Central memory CD4-positive, alpha-beta T cell (primary cell): Measurements from ENCODE around the gene CARHSP1.
"Not testable (repeated sequence)": the region's sequence is repeated elsewhere in the genome, so short reads cannot be mapped to it uniquely, and the experiment has no call there.

Experiments used
- DNase-seq: peaks from one replicate; pipeline ENCODE4 v3.0.0; 2022

CARHSP1 gene

GRCh38 chr16:8892101-8892575 lies 23.3 kb upstream of the CARHSP1 start:
- no peak for DNase-seq

- no peak for DNase-seq
Observed at GRCh38 chr16:8890549-8890921, 21.7 kb upstream of the CARHSP1 start.

DNA sequence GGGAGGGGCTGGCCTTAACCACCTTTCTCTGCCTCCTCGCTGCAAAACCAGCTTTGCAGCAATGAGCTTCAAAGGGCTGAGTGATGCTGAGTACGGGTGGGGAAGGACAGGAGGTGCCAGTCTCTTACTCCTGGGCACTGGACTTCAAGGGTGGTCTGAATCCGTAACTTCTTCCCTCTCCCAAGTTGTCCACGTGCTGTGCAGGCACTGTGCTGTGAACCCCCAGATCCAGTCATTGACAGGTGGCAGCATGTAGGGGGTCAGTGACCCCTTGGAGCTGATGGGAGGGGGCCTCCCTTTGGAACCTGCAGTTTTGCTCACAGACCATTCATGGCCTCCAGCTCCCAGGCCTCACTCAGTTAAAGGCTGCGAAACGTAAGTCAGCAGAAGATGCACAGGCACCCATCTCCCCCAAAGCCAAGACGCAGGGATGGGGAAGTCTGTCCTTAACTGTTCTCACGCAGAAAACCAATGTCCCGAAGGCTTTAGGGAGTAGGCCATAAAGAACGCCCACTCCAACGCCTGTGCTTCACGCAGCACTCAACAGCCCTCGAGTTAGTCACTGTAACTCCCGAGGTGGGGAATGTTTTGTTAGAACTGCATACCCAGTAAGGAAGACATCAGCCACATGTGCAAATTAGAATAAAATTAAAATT lies 21.2 kb upstream of the CARHSP1 start:
- no peak for DNase-seq

GRCh38 chr16:8888951-8889892 lies 20.4 kb upstream of the CARHSP1 start:
- no peak for DNase-seq

DNA sequence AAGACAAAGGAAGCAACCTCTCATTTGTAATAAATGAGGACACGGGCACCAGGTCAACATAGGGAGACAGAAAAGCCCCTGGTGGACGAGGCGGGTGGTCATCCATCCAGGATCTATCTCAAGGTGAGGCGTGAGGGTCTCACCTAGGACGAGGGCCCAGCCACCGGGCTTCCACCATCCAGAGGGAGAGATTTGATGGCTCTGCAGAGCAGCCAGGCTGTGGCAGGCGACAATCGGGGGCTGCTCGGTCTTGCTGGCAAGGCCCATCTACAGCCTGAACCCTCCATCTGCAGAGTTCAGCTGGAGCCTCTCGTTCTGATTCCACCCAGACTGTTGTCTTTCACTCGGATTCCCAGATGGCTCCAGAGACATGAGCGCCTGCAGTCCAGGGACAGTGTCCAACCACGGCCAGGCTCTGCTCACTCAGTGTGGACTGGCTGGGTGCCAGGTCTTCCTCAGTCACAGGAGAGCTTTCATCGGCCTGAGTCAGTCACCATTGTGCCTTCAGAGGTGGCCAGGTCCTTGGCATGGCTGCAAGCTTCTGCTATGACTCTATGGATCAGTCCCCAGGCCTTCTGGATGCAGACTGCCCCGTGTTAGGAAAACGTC lies 19.2 kb upstream of the CARHSP1 start:
- DNase-seq = no peak

DNA sequence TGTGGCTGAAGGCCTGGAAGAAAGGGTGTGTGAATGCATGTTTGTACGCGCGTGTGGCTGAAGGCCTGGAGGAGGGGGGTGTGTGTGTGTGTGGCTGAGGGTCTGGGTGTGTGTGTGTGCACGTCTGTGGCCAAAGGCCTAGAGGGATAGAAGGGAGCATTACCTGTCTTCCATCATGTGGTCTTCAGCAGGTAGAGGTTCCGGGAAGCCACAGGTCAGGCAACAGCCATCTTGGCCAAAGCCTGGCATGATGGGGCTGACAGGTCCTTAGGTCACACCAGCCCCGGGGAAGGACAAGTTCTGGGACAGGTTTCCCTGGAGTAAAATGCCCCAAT lies 18.6 kb upstream of the CARHSP1 start:
- no peak for DNase-seq

DNA sequence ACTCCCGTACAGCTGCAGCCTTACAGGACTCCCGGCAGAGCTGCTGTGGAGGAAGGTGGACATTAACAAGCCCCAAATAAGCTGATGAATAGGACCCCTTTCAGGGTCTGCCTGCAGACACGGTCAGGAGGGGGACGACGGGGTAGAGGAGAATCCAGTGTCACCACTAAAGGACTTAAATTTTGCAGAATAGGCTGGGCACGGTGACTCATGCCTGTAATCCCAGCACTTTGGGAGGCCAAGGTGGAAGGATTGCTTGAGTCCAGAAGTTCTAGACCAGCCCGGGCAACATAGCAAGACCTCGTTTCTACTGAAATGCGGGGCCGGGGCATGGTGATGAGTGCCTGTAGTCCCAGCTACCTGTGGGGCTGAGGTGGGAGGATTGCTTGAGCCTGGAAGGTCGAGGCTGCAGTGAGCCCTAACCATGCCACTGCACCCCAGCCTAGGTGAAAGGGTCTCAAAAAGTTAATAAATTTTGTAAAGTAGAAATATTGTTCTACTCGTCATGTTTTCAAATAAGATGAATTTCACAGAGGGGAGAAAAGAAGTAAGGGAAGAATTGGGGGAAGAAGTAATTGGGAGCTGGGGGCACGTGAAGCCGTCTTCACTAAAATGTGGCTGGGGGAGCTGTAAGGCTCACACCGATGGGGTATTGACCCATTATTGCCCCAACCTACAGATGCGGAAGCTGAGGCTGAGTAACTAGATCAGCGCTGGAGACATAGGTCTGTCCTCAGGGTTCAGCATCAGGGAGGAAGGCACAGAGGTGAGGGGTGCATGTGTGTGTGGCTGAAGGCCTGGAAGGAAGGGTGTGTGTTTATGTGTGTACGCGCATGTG lies 18.0 kb upstream of the CARHSP1 start:
- no peak for DNase-seq

DNA sequence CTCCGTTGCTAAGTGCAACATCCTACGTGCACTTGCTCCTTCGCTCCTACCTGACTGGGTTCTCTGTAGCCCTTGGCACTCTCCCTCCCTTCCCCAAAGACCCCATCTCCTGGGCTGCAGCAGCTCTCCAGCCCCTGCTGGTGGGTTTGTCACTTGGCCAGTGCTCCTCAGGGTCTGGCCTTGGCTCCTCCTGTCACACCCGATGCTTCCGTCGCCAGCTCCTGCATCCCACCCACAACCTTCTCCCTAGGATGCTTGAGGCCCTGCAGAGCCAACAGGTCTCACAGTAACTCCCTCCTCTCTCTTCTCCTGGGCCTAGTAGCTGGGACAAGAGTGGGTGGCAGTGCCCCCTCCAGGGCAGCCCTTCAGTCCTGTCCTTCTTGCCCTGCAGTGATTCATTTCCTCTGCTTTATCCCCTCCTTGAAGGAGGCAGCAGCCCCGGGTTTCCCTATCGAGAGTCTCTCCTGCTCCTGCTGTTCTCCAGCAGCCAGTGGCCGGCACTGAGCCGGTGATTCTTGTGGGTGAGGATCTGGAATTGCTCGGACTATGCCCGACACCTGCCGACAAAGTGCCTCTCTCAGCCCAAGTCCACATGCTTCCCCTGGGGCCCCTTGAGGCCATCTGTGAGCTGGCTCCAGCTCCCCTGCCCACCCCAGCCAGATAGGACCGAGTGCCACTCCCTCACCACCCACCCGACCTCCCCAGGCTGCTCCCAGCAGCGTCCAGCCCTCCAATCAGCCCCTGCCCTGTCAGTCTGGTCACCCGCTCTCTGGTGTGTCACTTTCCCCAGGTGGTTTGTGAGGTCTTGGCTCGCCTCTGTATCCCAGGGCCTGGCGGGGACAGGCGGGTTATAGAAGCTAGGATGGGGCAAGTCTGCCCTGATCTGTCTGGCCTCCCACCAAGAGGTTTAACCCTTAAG lies 17.1 kb upstream of the CARHSP1 start:
- DNase-seq = no peak

GRCh38 chr16:8882725-8883377 lies 14.0 kb upstream of the CARHSP1 start:
- no peak for DNase-seq

DNA sequence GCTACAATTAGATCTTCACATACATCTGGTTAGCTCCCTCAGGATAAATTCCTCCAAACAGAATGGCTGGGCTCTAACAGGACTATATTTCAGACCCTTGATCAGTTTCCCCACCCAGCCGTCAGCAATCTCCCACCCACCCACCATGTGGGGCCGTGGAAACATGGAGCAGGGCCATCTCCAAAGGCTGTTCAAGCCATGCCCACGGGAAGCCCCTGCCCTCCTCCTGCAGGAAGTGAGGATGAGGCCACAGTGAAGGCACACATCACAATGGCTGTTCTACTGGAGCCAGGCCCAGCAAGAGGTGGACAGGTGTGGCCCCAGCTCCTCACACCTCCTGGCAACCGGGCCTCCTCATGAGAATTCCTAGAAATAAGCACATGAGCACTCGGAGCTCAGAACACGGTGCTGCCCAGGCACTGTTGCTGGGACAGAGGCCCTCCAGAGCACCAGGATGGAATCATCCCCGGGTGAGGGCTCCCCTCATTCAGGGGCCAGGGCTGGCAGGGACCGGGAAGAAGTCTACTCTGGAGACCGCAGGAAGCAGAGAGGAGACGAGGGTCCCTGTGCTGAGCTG lies 13.3 kb upstream of the CARHSP1 start, which contains the start of gene LITAFD:
TSS of gene LITAFD (plus strand) at position 311 of the 577 bp plus-strand sequence. CDS start 2,005 bp downstream, outside the sequence.
- DNase-seq = no peak

DNA sequence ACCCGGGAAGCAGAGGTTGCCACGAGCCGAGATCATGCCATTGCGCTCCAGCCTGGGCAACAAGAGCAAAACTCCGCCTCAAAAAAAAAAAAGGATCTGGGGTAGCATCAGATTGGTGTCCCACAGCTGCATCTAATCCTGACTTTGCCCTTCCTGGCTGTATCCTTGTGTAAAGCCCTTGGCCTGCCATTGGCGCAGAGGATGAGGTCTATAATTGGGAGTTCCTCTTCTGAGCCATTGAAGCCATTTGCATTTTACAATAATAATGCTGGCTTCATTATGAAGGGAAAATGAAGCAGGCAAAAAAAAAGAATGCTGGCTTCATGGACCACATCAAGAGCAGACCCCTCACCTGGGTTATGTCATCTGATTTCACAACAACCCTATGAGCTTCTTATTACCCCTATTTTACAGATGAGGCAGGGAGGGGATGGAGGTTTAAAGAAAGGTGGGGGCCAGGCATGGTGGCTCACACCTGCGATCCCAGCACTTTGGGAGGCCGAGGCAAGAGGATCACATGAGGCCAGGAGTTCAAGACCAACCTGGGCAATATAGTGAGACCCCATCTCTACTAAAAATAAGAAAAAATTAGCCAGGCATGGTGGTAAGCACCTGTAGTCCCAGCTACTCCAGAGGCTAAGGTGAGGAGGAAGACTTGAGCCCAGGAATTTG lies 12.2 kb upstream of the CARHSP1 start:
- no peak for DNase-seq

DNA sequence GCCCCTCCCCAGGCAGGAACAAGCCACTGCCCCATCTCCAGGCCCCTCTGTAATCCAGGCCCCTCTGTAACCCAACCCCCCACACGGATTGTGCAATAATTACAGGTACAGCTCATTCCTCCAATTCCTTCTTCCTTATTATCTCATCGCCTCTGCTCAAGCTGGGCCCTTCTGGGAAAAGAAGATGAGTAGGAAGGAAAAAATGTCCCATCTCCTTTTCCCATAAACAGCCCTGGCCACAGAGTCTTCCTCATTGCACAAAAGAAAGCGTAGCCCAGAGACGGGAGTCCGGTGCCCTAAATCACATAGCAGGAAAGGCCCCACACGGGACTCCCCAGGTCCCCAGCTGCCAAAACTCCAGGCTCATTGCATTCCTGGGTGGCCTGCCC lies 9.7 kb upstream of the CARHSP1 start:
- no peak for DNase-seq

DNA sequence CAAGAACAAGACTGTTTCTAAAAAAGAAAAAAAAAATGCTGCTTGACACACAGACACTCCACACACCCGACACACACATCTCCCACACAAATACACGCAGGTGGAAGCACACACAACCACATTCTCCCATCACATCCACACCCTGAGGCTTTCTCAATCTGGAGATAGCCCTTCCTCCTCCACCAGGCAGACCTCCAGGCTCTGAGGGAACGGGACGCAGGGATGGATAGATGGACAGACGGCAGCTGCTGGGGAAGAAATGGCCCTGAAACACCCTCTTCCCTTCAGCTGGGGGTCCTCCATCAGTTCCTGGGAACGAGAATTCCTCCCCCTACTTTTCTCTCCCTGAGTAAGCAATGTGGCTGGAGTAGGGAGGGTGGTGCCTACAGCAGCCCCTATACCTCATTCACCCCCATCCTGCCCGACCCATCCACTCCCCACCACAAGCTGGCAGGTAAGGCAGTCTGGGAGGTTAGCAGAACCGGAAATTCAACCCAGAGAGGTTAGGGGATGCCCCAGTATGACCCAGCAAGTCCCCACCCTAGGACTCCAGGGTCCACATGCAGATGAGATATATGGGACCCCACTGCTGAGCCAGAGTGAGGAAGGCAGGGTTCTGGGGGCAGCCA lies 9.2 kb upstream of the CARHSP1 start:
- DNase-seq = no peak

GRCh38 chr16:8875317-8875716 lies 6.5 kb upstream of the CARHSP1 start:
- DNase-seq = not testable (repeated sequence)

DNA sequence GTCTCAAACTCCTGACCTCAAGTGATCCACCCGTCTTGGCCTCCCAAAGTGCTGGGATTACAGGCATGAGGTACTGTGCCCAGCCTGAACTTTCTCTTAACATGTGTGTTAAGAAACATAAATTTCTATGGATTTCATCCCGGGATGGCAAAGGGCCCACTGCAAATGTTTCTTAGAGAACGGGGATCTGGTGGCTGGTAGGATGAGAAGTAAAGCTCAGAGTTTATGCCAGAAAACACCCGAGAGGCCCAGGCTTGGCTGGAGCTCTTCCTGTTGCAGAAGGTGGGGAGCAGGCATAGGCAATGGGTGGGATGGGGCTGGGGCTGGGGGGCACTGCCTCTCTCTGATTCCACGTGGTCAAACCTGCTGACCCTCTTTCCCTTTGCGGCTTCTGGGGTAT lies 5.6 kb upstream of the CARHSP1 start:
- no peak for DNase-seq

- not testable (repeated sequence) for DNase-seq
Observed at GRCh38 chr16:8873866-8874195, 5.0 kb upstream of the CARHSP1 start.

- DNase-seq = no peak
Observed at GRCh38 chr16:8872967-8873865, 4.4 kb upstream of the CARHSP1 start.

DNA sequence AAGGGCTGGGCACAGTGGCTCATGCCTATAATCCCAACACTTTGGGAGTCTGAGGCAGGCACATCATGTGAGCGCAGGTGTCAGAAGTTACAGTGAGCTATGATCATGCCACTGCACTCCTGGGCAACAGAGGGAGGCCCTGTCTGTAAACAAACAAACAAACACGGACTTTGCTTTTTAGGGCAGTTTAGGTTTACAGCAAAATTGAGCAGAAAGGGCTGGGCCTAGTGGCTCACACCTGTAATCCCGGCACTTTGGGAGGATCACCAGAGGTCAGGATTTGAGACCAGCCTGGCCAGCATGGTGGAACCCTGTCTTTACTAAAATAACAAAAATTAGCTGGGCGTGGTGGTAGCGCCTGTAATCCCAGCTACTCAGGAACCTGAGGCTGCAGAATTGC lies 3.3 kb upstream of the CARHSP1 start:
- DNase-seq = no peak

DNA sequence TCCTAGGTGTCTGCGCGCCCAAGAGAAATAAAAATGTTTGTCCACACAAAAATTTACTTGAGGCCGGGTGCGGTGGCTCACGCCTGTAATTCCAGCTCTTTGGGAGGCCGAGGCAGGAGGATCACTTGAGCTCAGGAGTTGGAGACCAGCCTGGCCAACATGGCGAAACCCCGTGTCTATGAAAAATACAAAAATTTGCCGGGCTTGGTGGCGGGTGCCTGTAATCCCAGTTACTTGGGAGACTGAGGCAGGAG lies 1.1 kb upstream of the CARHSP1 start:
- DNase-seq = not testable (repeated sequence)
